SK-N-MC (cell line): ENCODE data around the gene NOTUM.

Experiments
- DNase-seq: peaks from one replicate; pipeline ENCODE4 v3.0.0-alpha.2; 2011; ENCODE audit warnings: low read depth, low spot score
- H3K27ac ChIP-seq: fragments of 200-600 bp; sonication (generic); 2 replicates; pipeline ENCODE4 v1.5.1; 2016; ENCODE audit warnings: mixed run types
- H3K36me3 ChIP-seq: fragments of 200-600 bp; sonication (generic); 2 replicates; pipeline ENCODE4 v1.6.1; 2017; ENCODE audit warnings: antibody characterized with exemption, low read length, mixed read lengths; ENCODE audit not compliant: insufficient read depth
- H3K4me3 ChIP-seq: fragments of 200-600 bp; sonication (generic); 2 replicates; pipeline ENCODE4 v1.5.1; 2016
- H3K9ac ChIP-seq: fragments of 200-600 bp; sonication (generic); 2 replicates; pipeline ENCODE4 v1.8.0; 2017; ENCODE audit warnings: mixed run types, mixed read lengths; ENCODE audit not compliant: insufficient read length
- H3K9me3 ChIP-seq: fragments of 200-600 bp; sonication (generic); 2 replicates; pipeline ENCODE4 v1.6.1; 2017; ENCODE audit warnings: low read depth, mild to moderate bottlenecking, antibody characterized with exemption, low read length, moderate library complexity, mixed read lengths
- EZH2 ChIP-seq: fragments of 200-600 bp; sonication (generic); IDR thresholded peaks from one replicate; pipeline ENCODE4 v1.6.1; 2017; ENCODE audit warnings: antibody characterized with exemption
- FOXP2 ChIP-seq: optimal IDR thresholded peaks from 2 replicates; pipeline ENCODE3; 2011; ENCODE audit warnings: mild to moderate bottlenecking, moderate library complexity; ENCODE audit not compliant: insufficient read depth; ENCODE audit errors: extremely low read length, control extremely low read depth
- POLR2AphosphoS5 ChIP-seq: IDR thresholded peaks from 2 replicates; pipeline ENCODE4 v1.6.1; 2012; ENCODE audit warnings: mild to moderate bottlenecking, low read depth, low read length, borderline replicate concordance

The NOTUM gene

DNA sequence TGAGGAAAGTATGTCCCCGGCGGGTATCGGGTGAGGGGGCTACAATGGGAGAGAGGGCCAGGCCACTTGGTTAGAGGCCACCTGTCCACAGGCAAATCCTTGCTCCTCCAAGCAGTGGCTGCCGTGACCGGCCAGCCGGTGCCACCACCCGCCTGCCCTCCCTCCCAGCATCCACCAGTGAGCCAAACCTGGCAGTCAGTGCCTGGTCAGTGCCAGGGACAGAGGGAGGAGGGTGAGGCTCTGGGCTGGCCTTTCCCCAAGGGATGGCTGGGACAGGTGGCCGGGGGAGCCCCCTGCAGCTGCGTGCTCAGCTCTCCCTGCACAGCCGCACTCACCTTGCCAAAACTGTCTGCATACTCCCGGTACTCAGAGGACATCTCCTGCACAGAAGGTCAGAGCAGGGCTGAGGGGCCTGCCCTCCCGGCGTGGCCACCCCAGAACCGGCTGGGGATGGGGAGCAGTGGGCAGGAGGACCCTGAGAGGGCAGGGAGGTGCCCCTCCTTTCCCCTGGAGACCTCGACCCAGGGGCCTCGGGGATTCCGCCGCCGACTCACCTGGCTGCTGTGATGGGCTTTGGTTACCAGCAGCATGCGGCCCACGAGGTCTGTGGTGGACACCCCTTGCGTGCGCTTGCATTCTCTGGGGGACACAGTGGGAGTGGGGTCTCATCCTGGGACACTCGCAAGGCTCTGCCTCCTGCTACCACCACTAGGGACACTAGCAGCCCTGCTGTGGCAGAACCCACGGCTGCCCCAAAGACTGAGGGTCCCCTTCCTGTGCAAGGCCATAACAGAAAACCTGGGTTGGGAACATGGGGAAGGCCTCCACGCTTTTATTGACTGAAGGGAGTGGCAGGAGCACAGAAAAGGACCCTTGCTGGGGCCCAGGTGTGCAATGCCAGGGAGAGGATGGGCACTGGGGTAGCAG, 53.5 kb downstream of the NOTUM start:
- no peaks in the 10 kb centered on the region for H3K9me3 ChIP-seq
- no peak overlapping the region for H3K4me3 ChIP-seq
- no peak for DNase-seq
- H3K27ac ChIP-seq = no peak overlapping the region
- no peaks in the 10 kb centered on the region; the same call in 1 of the 2 replicates for H3K36me3 ChIP-seq
- no peak overlapping the region for H3K9ac ChIP-seq
- TF ChIP-seq EZH2 (no peak), FOXP2 (no peak), POLR2AphosphoS5 (no peak)

DNA sequence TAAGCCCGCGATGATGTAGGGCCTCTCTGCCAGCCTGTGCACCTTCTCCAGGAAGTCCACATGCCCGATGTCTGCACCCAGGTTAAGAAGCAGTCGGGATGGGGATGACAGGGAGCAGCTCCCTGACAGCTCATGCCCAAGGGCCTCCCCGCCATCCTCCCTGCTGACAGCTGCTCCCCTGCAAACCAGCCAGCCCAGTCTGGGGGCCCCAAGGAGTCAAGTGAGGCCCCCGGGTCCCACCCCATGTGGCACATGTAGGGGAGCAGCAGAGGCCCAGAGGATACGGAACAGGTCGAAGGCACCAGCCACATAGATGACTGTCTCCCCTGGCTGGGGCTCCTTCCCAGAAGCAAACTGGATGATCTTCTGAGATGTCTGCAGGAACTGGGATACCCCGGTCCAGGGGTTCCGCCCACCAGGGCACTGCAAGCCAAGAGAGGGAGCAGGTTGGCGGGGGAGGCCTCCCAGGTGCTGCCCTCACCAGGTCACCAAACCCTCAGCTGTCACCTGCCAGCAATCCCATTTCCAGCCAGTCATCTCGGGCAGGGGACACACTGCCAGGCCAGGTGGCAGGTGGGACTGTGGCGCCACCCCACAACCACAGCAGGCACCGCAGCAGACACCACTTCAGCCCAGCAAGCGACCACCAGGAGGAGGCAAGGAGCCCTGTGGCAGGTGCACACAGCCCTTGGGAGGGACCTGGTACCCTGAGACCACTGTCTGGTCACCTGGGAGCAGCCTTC, 54.3 kb downstream of the NOTUM start:
- DNase-seq = no peak
- Histone ChIP-seq H3K27ac (no peak overlapping the region), H3K36me3 (no peaks in the 10 kb centered on the region), H3K9ac (no peak overlapping the region), H3K9me3 (no peaks in the 10 kb centered on the region), H3K4me3 (no peak overlapping the region)
- TF ChIP-seq FOXP2 (no peak), POLR2AphosphoS5 (no peak), EZH2 (no peak)

DNA sequence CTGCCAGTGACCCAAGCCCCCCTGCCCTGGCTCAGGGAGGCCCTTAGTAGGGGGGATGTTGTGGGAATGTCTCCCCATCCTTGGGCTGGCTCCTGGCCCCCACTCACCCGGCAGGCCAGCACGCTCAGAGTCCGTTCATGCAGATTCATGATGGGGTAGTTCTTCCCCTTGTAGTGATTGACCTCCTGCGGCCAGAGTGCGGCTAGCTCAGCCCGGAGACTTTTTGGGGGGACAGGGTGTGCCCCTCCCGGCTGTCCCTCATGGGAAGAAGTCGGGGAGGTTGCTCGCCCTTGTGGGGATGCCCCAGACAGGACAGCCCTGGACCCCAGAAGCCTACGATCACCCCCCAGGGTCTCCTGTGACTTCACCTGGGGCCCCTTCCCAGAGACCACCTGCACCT, 55.0 kb downstream of the NOTUM start:
- H3K27ac ChIP-seq = no peak overlapping the region
- TF ChIP-seq POLR2AphosphoS5 = no peak
- TF ChIP-seq EZH2 = no peak
- no peak for TF ChIP-seq FOXP2
- no peaks in the 10 kb centered on the region for H3K9me3 ChIP-seq
- no peak overlapping the region for H3K9ac ChIP-seq
- no peak overlapping the region for H3K4me3 ChIP-seq
- H3K36me3 ChIP-seq = no peaks in the 10 kb centered on the region
- no peak for DNase-seq

DNA sequence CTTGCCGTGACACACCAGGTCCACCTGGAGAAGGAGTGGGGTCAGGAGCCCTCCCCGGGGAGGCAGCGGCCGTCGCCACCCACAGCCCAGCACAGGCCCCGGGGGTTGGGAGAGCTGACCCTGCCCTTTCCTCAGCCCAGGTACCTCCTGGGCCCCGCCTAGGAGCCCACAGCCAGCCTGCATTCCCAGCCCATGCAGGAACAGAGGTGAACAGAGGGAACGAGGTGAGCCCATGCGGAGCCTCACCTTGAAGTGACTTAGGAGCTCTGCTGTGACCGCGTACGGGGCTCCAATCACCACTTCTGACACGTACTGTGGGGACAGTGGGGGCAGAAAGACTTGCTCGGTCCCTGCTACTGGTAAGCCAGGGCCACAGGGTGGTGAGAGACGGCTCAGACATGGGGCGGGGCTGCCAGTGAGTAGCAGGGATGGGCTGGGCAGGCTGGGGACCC, 55.5 kb downstream of the NOTUM start:
- H3K27ac ChIP-seq = no peak overlapping the region
- no peak overlapping the region for H3K9ac ChIP-seq
- DNase-seq = no peak
- H3K9me3 ChIP-seq = no peaks in the 10 kb centered on the region
- H3K36me3 ChIP-seq = no peaks in the 10 kb centered on the region; the same call in 1 of the 2 replicates
- no peak overlapping the region for H3K4me3 ChIP-seq
- no peak for TF ChIP-seq FOXP2
- no peak for TF ChIP-seq POLR2AphosphoS5
- no peak for TF ChIP-seq EZH2

DNA sequence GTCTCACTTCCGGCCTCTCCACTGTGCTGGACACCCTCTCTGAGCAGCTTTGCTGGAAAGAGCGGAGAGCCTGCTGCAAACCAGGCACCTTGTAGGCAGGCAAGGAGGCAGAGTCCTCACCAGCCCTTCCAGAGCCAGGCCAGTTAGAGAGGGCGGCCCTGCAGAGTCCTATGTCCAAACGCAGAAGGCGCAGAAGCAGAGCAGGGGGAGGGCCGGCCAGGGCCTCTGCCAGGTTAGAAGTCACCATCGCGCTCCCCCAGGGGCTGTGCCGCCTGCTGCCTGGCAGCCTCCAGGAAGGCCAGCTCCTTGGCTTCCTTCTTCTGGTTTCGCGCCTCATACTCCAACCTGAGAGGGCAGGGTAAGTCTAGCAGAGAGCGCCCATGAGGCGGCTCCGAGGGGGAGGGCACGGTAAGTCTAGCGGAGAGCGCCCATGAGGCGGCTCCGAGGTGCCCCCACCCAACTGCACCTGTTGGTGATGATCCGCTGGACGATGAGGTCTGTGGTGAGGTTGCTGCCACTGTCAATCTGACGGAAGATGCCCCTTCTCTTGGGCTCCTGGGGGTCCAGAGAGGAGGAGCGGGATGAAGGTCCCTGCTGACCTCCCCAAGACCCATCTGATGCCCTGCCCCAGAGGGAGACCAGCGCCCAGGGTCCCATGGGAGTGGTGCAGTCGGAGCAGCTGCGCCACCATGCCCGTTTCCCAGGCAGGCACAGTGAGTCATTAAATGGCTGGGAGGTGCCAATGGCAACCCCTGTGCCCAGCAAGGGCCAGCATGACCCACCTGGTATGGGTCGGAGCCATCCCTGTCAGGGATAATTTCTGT, 56.2 kb downstream of the NOTUM start:
- no peak overlapping the region for H3K4me3 ChIP-seq
- TF ChIP-seq FOXP2 (no peak), EZH2 (no peak), POLR2AphosphoS5 (no peak)
- no peak overlapping the region for H3K27ac ChIP-seq
- DNase-seq = no peak
- peaks cover 3% of the 10 kb centered on the region; the same call in 1 of the 2 replicates for H3K36me3 ChIP-seq
- H3K9ac ChIP-seq = no peak overlapping the region
- H3K9me3 ChIP-seq = no peaks in the 10 kb centered on the region

DNA sequence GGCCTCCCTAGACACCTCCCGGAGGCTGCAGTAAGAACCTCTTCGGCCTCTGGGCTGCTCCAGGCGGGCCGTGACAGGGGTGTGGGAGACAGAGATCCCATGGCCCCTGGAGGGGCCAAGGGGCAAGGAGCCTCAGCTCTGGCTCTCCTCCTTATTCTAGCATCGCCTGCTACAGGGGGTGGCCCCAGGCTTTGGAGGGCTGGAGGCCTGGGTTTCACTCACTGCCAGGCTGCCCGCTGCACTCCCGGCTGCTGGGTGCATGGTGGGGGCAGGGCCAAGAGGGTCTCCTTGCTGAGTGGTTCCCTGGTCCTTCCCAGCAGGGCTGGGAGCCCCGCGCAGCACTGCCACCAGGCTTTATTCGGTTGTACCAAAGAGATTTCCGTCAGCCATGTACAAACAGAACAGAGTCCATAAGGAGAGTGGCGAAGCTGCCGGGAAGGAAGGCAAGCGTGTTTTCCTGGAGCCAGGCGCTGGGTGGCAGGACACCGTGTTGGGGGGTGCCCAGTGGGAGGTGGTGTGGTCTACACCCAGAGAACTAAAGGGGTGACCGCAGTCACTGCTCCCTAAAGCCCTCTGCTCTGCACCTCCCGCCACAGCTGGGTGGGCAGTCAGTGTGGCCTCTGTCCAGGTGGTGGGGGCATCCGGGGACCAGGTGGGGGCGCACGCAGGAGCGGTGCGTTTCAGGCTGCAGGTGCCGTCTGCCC, 56.9 kb downstream of the NOTUM start:
- Histone ChIP-seq H3K9me3 (no peaks in the 10 kb centered on the region), H3K36me3 (peaks cover 3% of the 10 kb centered on the region; the same call in 1 of the 2 replicates), H3K4me3 (no peak overlapping the region), H3K27ac (no peak overlapping the region), H3K9ac (no peak overlapping the region)
- no peak for DNase-seq
- no peak for TF ChIP-seq EZH2
- no peak for TF ChIP-seq FOXP2
- no peak for TF ChIP-seq POLR2AphosphoS5

DNA sequence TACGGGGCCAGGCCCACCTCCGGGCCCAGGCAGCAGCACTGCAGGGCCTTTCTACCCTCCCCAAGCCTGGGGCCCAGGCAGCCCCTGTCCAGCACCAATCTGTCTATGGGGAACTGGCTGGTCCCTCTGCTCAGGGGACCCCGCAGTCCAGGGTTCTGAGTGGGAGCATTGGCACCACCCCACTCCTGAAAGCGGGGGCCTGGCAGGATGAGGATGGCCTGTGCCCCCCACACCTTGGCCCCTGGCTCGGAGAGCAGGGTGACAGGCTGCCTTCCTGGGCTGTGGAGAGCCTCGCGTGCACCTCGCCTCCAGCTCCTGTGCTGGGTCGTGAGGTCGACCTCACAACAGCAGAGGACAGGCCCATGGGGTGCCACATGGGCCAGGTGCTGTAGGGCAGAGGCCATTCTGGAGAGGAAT, 57.6 kb downstream of the NOTUM start:
- Histone ChIP-seq H3K9me3 (no peaks in the 10 kb centered on the region), H3K27ac (no peak overlapping the region), H3K4me3 (no peak overlapping the region), H3K9ac (no peak overlapping the region), H3K36me3 (peaks cover 6% of the 10 kb centered on the region; the same call in 1 of the 2 replicates)
- no peak for TF ChIP-seq EZH2
- no peak for DNase-seq
